ENCODE results near the gene PIGO.
A peak's percentile ranks its signal among the peaks of the same experiment; 100 is the strongest.

DNA sequence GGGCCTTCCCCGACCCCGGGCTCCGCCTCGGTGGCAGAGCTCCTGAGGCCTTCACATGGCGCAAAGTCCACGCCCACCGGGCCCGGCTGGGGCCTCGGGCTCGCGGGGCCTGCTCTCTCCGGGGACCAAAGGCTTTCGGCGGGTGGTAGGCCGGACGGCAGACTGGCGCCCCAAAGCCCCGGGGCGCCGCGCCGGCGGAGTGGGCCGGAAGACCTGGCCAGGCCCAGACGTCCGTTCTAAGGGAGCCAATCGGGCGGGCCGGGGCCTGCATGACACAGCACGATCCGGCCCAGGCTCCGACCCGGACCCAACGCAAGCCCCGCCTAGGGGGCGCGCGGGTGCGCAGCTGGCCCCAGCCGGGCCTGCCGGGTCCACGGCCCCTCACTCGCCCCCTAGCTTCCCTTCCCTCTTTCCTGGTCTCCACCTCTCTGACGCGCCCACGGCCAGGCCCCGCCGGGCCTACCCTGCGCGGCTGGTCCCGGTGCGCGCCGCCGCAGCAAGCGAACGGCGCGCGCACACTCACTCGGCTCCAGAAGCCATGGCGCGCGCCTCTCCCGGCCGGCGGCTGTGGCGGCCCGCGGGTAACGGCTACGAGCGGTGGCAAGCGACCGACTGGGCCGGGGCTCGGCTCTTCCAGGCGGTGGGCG lies 24.5 kb downstream of the PIGO start:
- TF ChIP-seq EZH2phosphoT487 (IDR thresholded peaks at IDR 0.05; ENCODE audit: low read depth) (no peak), CTCF (IDR thresholded peaks at IDR 0.05; ENCODE audit: low read depth, low read length) (peak; percentile 40; the same call in 1 of the 2 replicates)
